Measurements from ENCODE around the gene RABL2A. TPM values are rescaled to one million over a fixed set of nuclear protein-coding genes. Genes with fewer than 3 reads are reported as not detected.
"Not testable (repeated sequence)": the region's sequence is repeated elsewhere in the genome, so short reads cannot be mapped to it uniquely, and the experiment has no call there.

RABL2A gene
- total RNA-seq, 1 donor from 2014 or later: 13.4 TPM

GRCh38 chr2:113679457-113679856 is 52.4 kb downstream of the RABL2A start:
- H4K20me1 ChIP-seq (ENCODE audit: low read depth): no peaks in the 10 kb centered on the region
- Mint-ChIP-seq H3K9me3 (peaks cover 2% of the 10 kb centered on the region), H3K27me3 (ENCODE audit: insufficient read depth, low read depth) (no peaks in the 10 kb centered on the region), H3K27ac (no peak overlapping the region), H3K4me3 (no peak overlapping the region), H3K4me1 (no peaks in the 10 kb centered on the region), H3K36me3 (no peaks in the 10 kb centered on the region)
- H2AFZ ChIP-seq (replicated peaks): no peak overlapping the region
- H3K4me3 ChIP-seq: no peak overlapping the region
- TF ChIP-seq CTCF (IDR thresholded peaks at IDR 0.05) (no peak), EZH2 (IDR thresholded peaks at IDR 0.05) (no peak), EZH2phosphoT487 (IDR thresholded peaks at IDR 0.05) (no peak)
- H3K79me2 ChIP-seq (ENCODE audit: low read depth): no peaks in the 10 kb centered on the region
- H3F3A ChIP-seq (ENCODE audit: low read depth): no peaks in the 10 kb centered on the region
- no peak overlapping the region for H3K4me2 ChIP-seq
- no peaks in the 10 kb centered on the region for H3K9me3 ChIP-seq (ENCODE audit: low read depth)
- H3K27me3 ChIP-seq: peaks cover 11% of the 10 kb centered on the region
- no peaks in the 10 kb centered on the region for H3K36me3 ChIP-seq
- no peak overlapping the region for H3K9ac ChIP-seq
- no peaks in the 10 kb centered on the region for H3K4me1 ChIP-seq
- peak; percentile 3 for DNase-seq (ENCODE audit: low spot score)
- no peak overlapping the region for H3K27ac ChIP-seq

GRCh38 chr2:113685471-113685870 is 58.4 kb downstream of the RABL2A start:
- TF ChIP-seq CTCF (IDR thresholded peaks at IDR 0.05) (no peak), EZH2 (IDR thresholded peaks at IDR 0.05) (no peak), EZH2phosphoT487 (IDR thresholded peaks at IDR 0.05) (no peak)

GRCh38 chr2:113686537-113686936 is 59.5 kb downstream of the RABL2A start:
- Mint-ChIP-seq H3K36me3 (no peaks in the 10 kb centered on the region), H3K4me3 (no peak overlapping the region), H3K27ac (no peak overlapping the region), H3K27me3 (ENCODE audit: insufficient read depth, low read depth) (peaks cover 4% of the 10 kb centered on the region), H3K4me1 (no peaks in the 10 kb centered on the region), H3K9me3 (peaks cover 2% of the 10 kb centered on the region)
- no peaks in the 10 kb centered on the region for H4K20me1 ChIP-seq (ENCODE audit: low read depth)
- TF ChIP-seq EZH2phosphoT487 (IDR thresholded peaks at IDR 0.05) (no peak), EZH2 (IDR thresholded peaks at IDR 0.05) (no peak), CTCF (IDR thresholded peaks at IDR 0.05) (no peak)
- no peak overlapping the region for H3K4me3 ChIP-seq
- no peak overlapping the region for H2AFZ ChIP-seq (replicated peaks)
- no peaks in the 10 kb centered on the region for H3K9me3 ChIP-seq (ENCODE audit: low read depth)
- no peaks in the 10 kb centered on the region for H3K4me1 ChIP-seq
- H3K27me3 ChIP-seq: no peaks in the 10 kb centered on the region
- no peak overlapping the region for H3K4me2 ChIP-seq
- no peak overlapping the region for H3K27ac ChIP-seq
- H3K36me3 ChIP-seq: no peaks in the 10 kb centered on the region
- H3K79me2 ChIP-seq (ENCODE audit: low read depth): no peaks in the 10 kb centered on the region
- no peak for DNase-seq (ENCODE audit: low spot score)
- no peaks in the 10 kb centered on the region for H3F3A ChIP-seq (ENCODE audit: low read depth)
- no peak overlapping the region for H3K9ac ChIP-seq

More at GRCh38 chr2:113685471-113685870, 58.4 kb downstream of the RABL2A start:
- Mint-ChIP-seq H3K27me3 (ENCODE audit: insufficient read depth, low read depth) (peaks cover 4% of the 10 kb centered on the region), H3K27ac (no peak overlapping the region), H3K4me3 (no peak overlapping the region), H3K36me3 (no peaks in the 10 kb centered on the region), H3K9me3 (peaks cover 2% of the 10 kb centered on the region), H3K4me1 (no peaks in the 10 kb centered on the region)
- Histone ChIP-seq H3F3A (ENCODE audit: low read depth) (no peaks in the 10 kb centered on the region), H3K4me2 (no peak overlapping the region), H3K27me3 (no peaks in the 10 kb centered on the region), H3K36me3 (no peaks in the 10 kb centered on the region), H3K9me3 (ENCODE audit: low read depth) (no peaks in the 10 kb centered on the region), H2AFZ (replicated peaks) (no peak overlapping the region), H3K27ac (no peak overlapping the region), H4K20me1 (ENCODE audit: low read depth) (no peaks in the 10 kb centered on the region), H3K9ac (no peak overlapping the region), H3K4me3 (no peak overlapping the region), H3K79me2 (ENCODE audit: low read depth) (no peaks in the 10 kb centered on the region), H3K4me1 (no peaks in the 10 kb centered on the region)
- no peak for DNase-seq (ENCODE audit: low spot score)

GRCh38 chr2:113690871-113691270 is 63.8 kb downstream of the RABL2A start:
- not testable (repeated sequence) for H3K9me3 Mint-ChIP-seq; H3K36me3 Mint-ChIP-seq; H3K36me3 ChIP-seq; DNase-seq (ENCODE audit: low spot score); H3K27me3 ChIP-seq; H4K20me1 ChIP-seq (ENCODE audit: low read depth); H3K27ac Mint-ChIP-seq; H3K9ac ChIP-seq; H3K27me3 Mint-ChIP-seq (ENCODE audit: insufficient read depth, low read depth); H3K4me3 Mint-ChIP-seq; H3K4me2 ChIP-seq; H3K4me3 ChIP-seq; H3K4me1 Mint-ChIP-seq; H3K4me1 ChIP-seq; H3K9me3 ChIP-seq (ENCODE audit: low read depth); H3K27ac ChIP-seq; H3K79me2 ChIP-seq (ENCODE audit: low read depth); H3F3A ChIP-seq (ENCODE audit: low read depth); H2AFZ ChIP-seq (replicated peaks)

Small RNA genes within 50 kb of the gene (microRNA-seq; reads per million reads assigned to microRNA genes)
- gene MIR1302-3: not detected

Small RNA genes within 50 kb of the gene (small RNA-seq; reads per million reads assigned to genes)
- gene MIR1302-3: not detected
- not detected for gene RNU6-744P

Other genes with a start within 250 kb of the RABL2A start
- gene ZNG1B, start 189.6 kb upstream of the RABL2A start, total RNA-seq (ENCODE audit: low replicate concordance): 40.4 and 68.9 TPM in 2 replicates
- 0.12 TPM in 1 of 2 replicates, not detected in the other for gene FOXD4L1, start 128.6 kb upstream of the RABL2A start, total RNA-seq (ENCODE audit: low replicate concordance)
- gene SLC35F5, start 129.4 kb downstream of the RABL2A start, total RNA-seq (ENCODE audit: low replicate concordance): 48.0 and 83.0 TPM in 2 replicates